GM23248 (cell line): ENCODE results near the gene SRPK1. TPM values are rescaled to one million over a fixed set of nuclear protein-coding genes. Genes with fewer than 3 reads are reported as not detected.
"Not testable (repeated sequence)": the region's sequence is repeated elsewhere in the genome, so short reads cannot be mapped to it uniquely, and the experiment has no call there.

Experiments
- DNase-seq: peaks from one replicate; pipeline ENCODE4 v3.0.0-alpha.2; 2015
- H2AFZ ChIP-seq: fragments of 200-600 bp; sonication (generic); 2 replicates; pipeline ENCODE4 v1.6.1; 2016; ENCODE audit warnings: antibody characterized with exemption
- H3F3A ChIP-seq: fragments of 200-600 bp; sonication (generic); 2 replicates; pipeline ENCODE4 v1.6.1; 2016; ENCODE audit warnings: mild to moderate bottlenecking, antibody characterized with exemption, mixed run types; ENCODE audit not compliant: insufficient read depth
- H3K27ac ChIP-seq: fragments of 200-600 bp; sonication (generic); 2 replicates; pipeline ENCODE4 v1.5.1; 2016; ENCODE audit warnings: mild to moderate bottlenecking
- H3K27me3 ChIP-seq: fragments of 200-600 bp; sonication (generic); replicated peaks from 2 replicates; pipeline ENCODE4 v1.6.1; 2016; ENCODE audit warnings: mild to moderate bottlenecking; ENCODE audit not compliant: insufficient read depth
- H3K36me3 ChIP-seq: fragments of 200-600 bp; sonication (generic); 2 replicates; pipeline ENCODE4 v1.6.1; 2016; ENCODE audit warnings: low read depth, mild to moderate bottlenecking
- H3K4me1 ChIP-seq: fragments of 200-600 bp; sonication (generic); 2 replicates; pipeline ENCODE4 v1.6.1; 2016; ENCODE audit warnings: mild to moderate bottlenecking; ENCODE audit not compliant: insufficient read depth
- H3K4me2 ChIP-seq: fragments of 200-600 bp; sonication (generic); one replicate; pipeline ENCODE4 v1.6.1; 2016; ENCODE audit warnings: mild to moderate bottlenecking; ENCODE audit not compliant: unreplicated experiment
- H3K4me3 ChIP-seq: fragments of 200-600 bp; sonication (generic); 2 replicates; pipeline ENCODE4 v1.5.1; 2016; ENCODE audit warnings: mild to moderate bottlenecking
- H3K79me2 ChIP-seq: fragments of 200-600 bp; sonication (generic); 2 replicates; pipeline ENCODE4 v1.6.1; 2016; ENCODE audit warnings: mild to moderate bottlenecking; ENCODE audit not compliant: insufficient read depth
- H3K9ac ChIP-seq: fragments of 200-600 bp; sonication (generic); 2 replicates; pipeline ENCODE4 v1.6.1; 2016; ENCODE audit warnings: mild to moderate bottlenecking
- H3K9me2 ChIP-seq: fragments of 200-600 bp; sonication (generic); 2 replicates; pipeline ENCODE4 v1.6.1; 2016; ENCODE audit warnings: mixed run types, mild to moderate bottlenecking, moderate library complexity; ENCODE audit not compliant: insufficient read depth
- H3K9me3 ChIP-seq: fragments of 200-600 bp; sonication (generic); one replicate; pipeline ENCODE4 v1.6.1; 2017; ENCODE audit warnings: low read depth
- H4K20me1 ChIP-seq: fragments of 200-600 bp; sonication (generic); 2 replicates; pipeline ENCODE4 v1.6.0; 2016; ENCODE audit not compliant: insufficient read depth
- EZH2 ChIP-seq: fragments of 200-600 bp; sonication (generic); IDR thresholded peaks from 2 replicates; pipeline ENCODE4 v1.6.1; 2018; ENCODE audit warnings: antibody characterized with exemption, mild to moderate bottlenecking; ENCODE audit not compliant: insufficient read depth, poor library complexity, severe bottlenecking
- EZH2phosphoT487 ChIP-seq: fragments of 200-600 bp; sonication (generic); IDR thresholded peaks from 2 replicates; pipeline ENCODE4 v1.6.1; 2018; ENCODE audit warnings: antibody characterized with exemption, moderate library complexity, mild to moderate bottlenecking, low read depth; ENCODE audit not compliant: insufficient read depth
- WGBS, 2 experiments: methylation state at CpG; one replicate each; pipeline ENCODE4 v1.1.6; 2015 to 2017; ENCODE audit warnings: low lambda C conversion rate in 2 of 2, low coverage in 1 of 2; ENCODE audit errors: missing lambda C conversion rate in 2 of 2; 5-methylcytosine and 5-hydroxymethylcytosine counted together
- in situ Hi-C: fragments of 300-500 bp; cut with MboI; formaldehyde crosslinking; loops from 2 replicates; pipeline ENCODE4 v1.15.0; 2020
- polyA plus RNA-seq: library from polyadenylated mRNA; unstranded; fragments of >200 nt; fragmentation: Nextera tagmentation; extraction: Ambion mirVana; gene quantifications from 2 replicates; pipeline ENCODE4 v1.2.1, GENCODE V29; 2016
- total RNA-seq: library from RNA; depleted of rRNA; stranded (reverse); fragments of >200 nt; shearing (Covaris generic); gene quantifications from 2 replicates; pipeline ENCODE4 v1.2.3, GENCODE V29; 2014

The SRPK1 gene
- total and polyA plus RNA-seq, 2 experiments from 2014 or later: 28.9 to 44.4 TPM

GRCh38 chr6:35936681-35937359, 15.9 kb upstream of the SRPK1 start:
- H3K4me1 ChIP-seq: no peaks in the 10 kb centered on the region
- H3K27me3 ChIP-seq: no peaks in the 10 kb centered on the region; the same call in 1 of the 2 replicates

GRCh38 chr6:35935469-35935868, 14.6 kb upstream of the SRPK1 start:
- DNase-seq: no peak
- no peak overlapping the region for H3K9ac ChIP-seq
- H3K4me1 ChIP-seq: no peaks in the 10 kb centered on the region
- H3K4me2 ChIP-seq: no peak overlapping the region
- no peaks in the 10 kb centered on the region for H3K9me2 ChIP-seq
- in situ Hi-C loops: no loop called here
- H3K9me3 ChIP-seq: no peaks in the 10 kb centered on the region
- WGBS, 2 experiments: 32 to 34% methylated on average over 5 of the region's 5 CpGs
- H3F3A ChIP-seq: no peaks in the 10 kb centered on the region
- H4K20me1 ChIP-seq: no peaks in the 10 kb centered on the region
- TF ChIP-seq EZH2 (no peak), EZH2phosphoT487 (no peak)
- H3K36me3 ChIP-seq: no peaks in the 10 kb centered on the region
- H3K27ac ChIP-seq: no peak overlapping the region
- H3K4me3 ChIP-seq: no peak overlapping the region
- H3K27me3 ChIP-seq: no peaks in the 10 kb centered on the region; the same call in 1 of the 2 replicates
- no peaks in the 10 kb centered on the region for H3K79me2 ChIP-seq
- H2AFZ ChIP-seq: no peak overlapping the region

More at GRCh38 chr6:35936681-35937359, 15.9 kb upstream of the SRPK1 start:
- Histone ChIP-seq H2AFZ (no peak overlapping the region), H3K9me2 (no peaks in the 10 kb centered on the region), H3K27ac (no peak overlapping the region), H3K9me3 (no peaks in the 10 kb centered on the region), H3K4me2 (no peak overlapping the region), H3K79me2 (no peaks in the 10 kb centered on the region), H3K9ac (no peak overlapping the region), H4K20me1 (no peaks in the 10 kb centered on the region), H3K4me3 (no peak overlapping the region), H3K36me3 (no peaks in the 10 kb centered on the region), H3F3A (no peaks in the 10 kb centered on the region)
- no peak for TF ChIP-seq EZH2phosphoT487
- no peak for TF ChIP-seq EZH2
- WGBS, 2 experiments: 75 to 83% methylated on average over 1 of the region's 1 CpG
- DNase-seq: no peak
- in situ Hi-C loops: no loop called here

GRCh38 chr6:35933844-35934243, 12.9 kb upstream of the SRPK1 start:
- Histone ChIP-seq H3K4me1 (no peaks in the 10 kb centered on the region), H3K4me3 (no peak overlapping the region), H4K20me1 (no peaks in the 10 kb centered on the region), H2AFZ (no peak overlapping the region), H3K4me2 (no peak overlapping the region), H3K36me3 (no peaks in the 10 kb centered on the region), H3K9me2 (no peaks in the 10 kb centered on the region), H3K27ac (no peak overlapping the region), H3K79me2 (no peaks in the 10 kb centered on the region), H3K9me3 (no peaks in the 10 kb centered on the region), H3K9ac (no peak overlapping the region), H3F3A (no peaks in the 10 kb centered on the region), H3K27me3 (no peaks in the 10 kb centered on the region; the same call in 1 of the 2 replicates)
- in situ Hi-C loops: no loop called here
- TF ChIP-seq EZH2 (no peak), EZH2phosphoT487 (no peak)
- WGBS, 2 experiments: 28 to 35% methylated on average over 2 of the region's 2 CpGs
- DNase-seq: no peak

GRCh38 chr6:35931873-35932272, 11.0 kb upstream of the SRPK1 start:
- H2AFZ ChIP-seq, H4K20me1 ChIP-seq, H3K4me3 ChIP-seq, H3K4me1 ChIP-seq, H3F3A ChIP-seq, H3K9me3 ChIP-seq, H3K36me3 ChIP-seq, in situ Hi-C loops, H3K9me2 ChIP-seq, H3K4me2 ChIP-seq, H3K79me2 ChIP-seq, H3K9ac ChIP-seq, DNase-seq, H3K27me3 ChIP-seq, H3K27ac ChIP-seq: not testable (repeated sequence)
- 86 to 89% methylated on average over 10 of the region's 10 CpGs for WGBS, 2 experiments
